HUDEP-2 (cell line): ENCODE measurements around the gene KCNJ10.
"Not testable (repeated sequence)": the region's sequence is repeated elsewhere in the genome, so short reads cannot be mapped to it uniquely, and the experiment has no call there.

Experiments used
- DNase-seq, 76 experiments: peaks; one replicate each; lab custom pipeline; 2025; ENCODE audit not compliant: unreplicated experiment in 76 of 76; lab: John Stamatoyannopoulos, UW

Gene KCNJ10

GRCh38 chr1:160063176-160063575, 6.8 kb downstream of the KCNJ10 start:
- DNase-seq: no peak

- no peak for DNase-seq
These were observed 7.8 kb downstream of the KCNJ10 start for GRCh38 chr1:160062230-160062532.

- no peak for DNase-seq
These were observed 8.4 kb downstream of the KCNJ10 start for GRCh38 chr1:160061369-160062229.

GRCh38 chr1:160058087-160058486, 11.9 kb downstream of the KCNJ10 start:
- peak in 1 of 76 experiments; percentile 7 for DNase-seq

GRCh38 chr1:160056648-160057169, 13.3 kb downstream of the KCNJ10 start:
- no peak for DNase-seq

- DNase-seq: no peak
These were observed 16.2 kb downstream of the KCNJ10 start for GRCh38 chr1:160053548-160054365.

- DNase-seq: no peak
These were observed 17.0 kb downstream of the KCNJ10 start for GRCh38 chr1:160052936-160053335.

- no peak for DNase-seq
These were observed 19.3 kb downstream of the KCNJ10 start for GRCh38 chr1:160050619-160051018.

GRCh38 chr1:160050182-160050581, 19.8 kb downstream of the KCNJ10 start:
- not testable (repeated sequence) for DNase-seq

- DNase-seq: peak in 62 of 76 experiments; percentile 4 to 75 (median 38)
These were observed 20.9 kb downstream of the KCNJ10 start for GRCh38 chr1:160049101-160049500.

GRCh38 chr1:160048335-160048734, 21.6 kb downstream of the KCNJ10 start:
- no peak for DNase-seq

GRCh38 chr1:160047111-160047991, 22.6 kb downstream of the KCNJ10 start:
- peak in 4 of 76 experiments; percentile 6 to 13 (median 11) for DNase-seq

- DNase-seq: peak; percentile 25 to 99 (median 97)
These were observed 23.4 kb downstream of the KCNJ10 start for GRCh38 chr1:160046494-160047110.

GRCh38 chr1:160045653-160046052, 24.3 kb downstream of the KCNJ10 start:
- DNase-seq: no peak

- DNase-seq: no peak
These were observed 26.4 kb downstream of the KCNJ10 start for GRCh38 chr1:160043543-160043942.

GRCh38 chr1:160040476-160040875, 29.5 kb downstream of the KCNJ10 start:
- DNase-seq: no peak

- DNase-seq: no peak
These were observed 37.7 kb downstream of the KCNJ10 start for GRCh38 chr1:160032165-160032820.

GRCh38 chr1:160031365-160032164, 38.4 kb downstream of the KCNJ10 start, which contains the start of gene PIGM:
PIGM (minus strand) TSS chr1:160031990; CDS start chr1:160031739, 251 bp downstream.
- peak in 74 of 76 experiments; percentile 59 to 94 (median 88) for DNase-seq
